ENCODE results near the gene C4A. TPM values are rescaled to one million over a fixed set of nuclear protein-coding genes. Genes with fewer than 3 reads are reported as not detected.

Gene C4A
- total RNA-seq, 6 donors from 2014 or later: 89.8 to 217 (median 139) TPM

- 85 to 90% methylated on average over 21 of the region's 24 CpGs for WGBS, 2 donors
- Histone ChIP-seq H3K27ac (no peak overlapping the region), H3K9me3 (no peaks in the 10 kb centered on the region), H3K27me3 (no peaks in the 10 kb centered on the region), H3K36me3 (peaks cover 0 to 42% (median 29%) of the 10 kb centered on the region in 4 donors), H3K4me3 (no peak overlapping the region), H3K4me1 (peaks cover 17 to 28% (median 22%) of the 10 kb centered on the region in 4 donors)
- ATAC-seq (ENCODE audit: low FRiP score in 2 of 2) (no peak), DNase-seq (no peak)
- TF ChIP-seq CTCF (IDR thresholded peaks at IDR 0.05): no peak
These were observed 34.7 kb upstream of the C4A start for GRCh38 chr6:31947070-31947675.

GRCh38 chr6:31947864-31948263 is 34.0 kb upstream of the C4A start:
- no peak overlapping the region for H3K4me3 ChIP-seq
- DNase-seq: no peak
- ATAC-seq (ENCODE audit: low FRiP score in 2 of 2): no peak
- H3K36me3 ChIP-seq: peaks cover 0 to 44% (median 33%) of the 10 kb centered on the region in 4 donors
- H3K4me1 ChIP-seq: peaks cover 17 to 28% (median 23%) of the 10 kb centered on the region in 4 donors
- no peaks in the 10 kb centered on the region for H3K9me3 ChIP-seq
- H3K27ac ChIP-seq: no peak overlapping the region
- H3K27me3 ChIP-seq: no peaks in the 10 kb centered on the region
- TF ChIP-seq POLR2AphosphoS5 (IDR thresholded peaks at IDR 0.05) (no peak), POLR2A (IDR thresholded peaks at IDR 0.05) (no peak), CTCF (IDR thresholded peaks at IDR 0.05) (no peak), EP300 (IDR thresholded peaks at IDR 0.05) (no peak)
- WGBS, 2 donors: 92 to 96% methylated on average over 4 of the region's 4 CpGs

GRCh38 chr6:31948306-31948705 is 33.6 kb upstream of the C4A start:
- Histone ChIP-seq H3K9me3 (no peaks in the 10 kb centered on the region), H3K27ac (peak overlapping the region in 1 of 4 donors; percentile 37), H3K4me3 (no peak overlapping the region), H3K4me1 (peaks cover 17 to 28% (median 23%) of the 10 kb centered on the region in 4 donors), H3K27me3 (no peaks in the 10 kb centered on the region), H3K36me3 (peaks cover 0 to 45% (median 34%) of the 10 kb centered on the region in 4 donors)
- TF ChIP-seq EP300 (IDR thresholded peaks at IDR 0.05): no peak
- TF ChIP-seq POLR2A (IDR thresholded peaks at IDR 0.05): no peak
- no peak for TF ChIP-seq POLR2AphosphoS5 (IDR thresholded peaks at IDR 0.05)
- TF ChIP-seq CTCF (IDR thresholded peaks at IDR 0.05): no peak
- WGBS, 2 donors: 82 to 83% methylated on average over 5 of the region's 5 CpGs
- DNase-seq: no peak
- ATAC-seq (ENCODE audit: low FRiP score in 2 of 2): no peak

- Histone ChIP-seq H3K9me3 (no peaks in the 10 kb centered on the region), H3K27me3 (no peaks in the 10 kb centered on the region), H3K36me3 (peaks cover 5 to 47% (median 37%) of the 10 kb centered on the region in 4 donors), H3K4me1 (peaks cover 17 to 28% (median 23%) of the 10 kb centered on the region in 4 donors), H3K27ac (peak overlapping the region in 1 of 4 donors; percentile 5), H3K4me3 (no peak overlapping the region)
- peak in 1 of 2 donors; percentile 63 for ATAC-seq (ENCODE audit: low FRiP score in 2 of 2)
- DNase-seq: no peak
- TF ChIP-seq CTCF (IDR thresholded peaks at IDR 0.05) (no peak), POLR2A (IDR thresholded peaks at IDR 0.05) (no peak), EP300 (IDR thresholded peaks at IDR 0.05) (no peak)
- 87 to 91% methylated on average over 6 of the region's 6 CpGs for WGBS, 2 donors
These were observed 33.0 kb upstream of the C4A start for GRCh38 chr6:31948753-31949413.
